ENCODE data around the gene EGFL8. TPM values are rescaled to one million over a fixed set of nuclear protein-coding genes. Genes with fewer than 3 reads are reported as not detected.
A peak's percentile ranks its signal among the peaks of the same experiment; 100 is the strongest.

EGFL8 gene
- total RNA-seq, 1 experiment from 2014 or later = 18.8 TPM

DNA sequence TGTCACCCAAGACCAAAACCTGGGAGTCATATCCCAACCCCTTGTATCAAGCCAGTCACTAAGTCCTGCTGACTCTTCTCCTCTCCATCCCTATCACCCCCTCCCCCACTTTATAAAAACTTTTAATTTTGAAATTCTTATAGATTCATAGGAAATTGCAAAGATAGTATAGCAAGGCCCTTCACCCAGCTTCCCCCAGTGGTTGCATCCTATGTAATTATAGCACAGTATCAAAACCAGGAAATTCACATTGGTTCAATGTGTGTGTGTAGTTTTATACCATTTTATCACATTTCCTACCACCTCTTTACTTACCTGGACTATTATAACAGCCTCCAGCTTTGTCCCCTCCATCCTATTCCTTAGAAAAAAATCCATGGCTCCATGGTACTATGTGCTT, 6.3 kb upstream of the EGFL8 start:
- intact Hi-C loops (cut with micrococcal nuclease; ENCODE audit: unreplicated experiment) = no loop called here
- Mint-ChIP-seq H3K4me1 (ENCODE audit: low read depth, unreplicated experiment) (peaks cover 17% of the 10 kb centered on the region), H3K27me3 (ENCODE audit: unreplicated experiment) (no peaks in the 10 kb centered on the region), H3K27ac (ENCODE audit: unreplicated experiment) (no peak overlapping the region), H3K9me3 (ENCODE audit: low read depth, unreplicated experiment) (no peaks in the 10 kb centered on the region), H3K4me3 (ENCODE audit: low read depth, unreplicated experiment) (no peak overlapping the region), H3K36me3 (ENCODE audit: insufficient read depth, unreplicated experiment) (peaks cover 30% of the 10 kb centered on the region)
- BruUV-seq (replicated peaks) = no TSS peak
- DNase-seq = no peak
- CTCF ChIA-PET = interaction anchor here (0.7 kb wide), 1 partner anchor 795 kb away, joined by 3 read pairs; the partner anchor contains the start of gene HLA-DMA
- no peak for TF ChIP-seq CTCF (IDR thresholded peaks at IDR 0.05; ENCODE audit: unreplicated experiment)

GRCh38 chr6:32163559-32164258, 686 bp upstream of the EGFL8 start:
- no peak overlapping the region for H3K27ac Mint-ChIP-seq (ENCODE audit: unreplicated experiment)
- BruUV-seq (replicated peaks) = no TSS peak
- H3K9me3 Mint-ChIP-seq (ENCODE audit: low read depth, unreplicated experiment) = no peaks in the 10 kb centered on the region
- no peak for TF ChIP-seq CTCF (IDR thresholded peaks at IDR 0.05; ENCODE audit: unreplicated experiment)
- no peaks in the 10 kb centered on the region for H3K4me1 Mint-ChIP-seq (ENCODE audit: low read depth, unreplicated experiment)
- CTCF ChIA-PET = no interaction called here
- H3K4me3 Mint-ChIP-seq (ENCODE audit: low read depth, unreplicated experiment) = no peak overlapping the region
- no peaks in the 10 kb centered on the region for H3K27me3 Mint-ChIP-seq (ENCODE audit: unreplicated experiment)
- DNase-seq = no peak
- intact Hi-C loops (cut with micrococcal nuclease; ENCODE audit: unreplicated experiment) = no loop called here
- H3K36me3 Mint-ChIP-seq (ENCODE audit: insufficient read depth, unreplicated experiment) = peaks cover 30% of the 10 kb centered on the region

DNA sequence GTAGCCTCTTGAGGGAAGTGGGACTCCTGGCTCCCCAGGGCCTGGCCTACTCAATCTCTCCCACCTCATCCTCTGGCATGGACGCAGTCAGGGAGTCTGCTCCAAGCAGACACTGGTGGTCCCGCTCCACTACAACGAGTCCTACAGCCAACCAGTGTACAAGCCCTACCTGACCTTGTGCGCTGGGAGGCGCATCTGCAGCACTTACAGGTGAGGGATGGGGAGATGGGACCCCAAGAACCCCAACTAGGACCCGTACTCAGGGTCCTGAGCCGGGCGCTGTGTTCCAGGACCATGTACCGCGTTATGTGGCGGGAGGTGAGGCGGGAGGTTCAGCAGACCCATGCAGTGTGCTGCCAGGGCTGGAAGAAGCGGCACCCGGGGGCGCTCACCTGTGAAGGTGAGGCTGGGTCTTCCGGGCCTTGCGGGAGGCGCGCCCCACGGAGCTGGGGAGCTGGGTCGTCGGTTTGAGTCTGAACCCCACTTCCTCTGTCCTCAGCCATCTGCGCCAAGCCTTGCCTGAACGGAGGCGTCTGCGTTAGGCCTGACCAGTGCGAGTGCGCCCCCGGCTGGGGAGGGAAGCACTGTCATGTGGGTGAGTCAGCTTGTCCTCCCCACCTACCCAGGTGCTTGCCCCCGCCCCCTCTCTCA, 2.1 kb downstream of the EGFL8 start:
- peak; percentile 18 for TF ChIP-seq CTCF (IDR thresholded peaks at IDR 0.05; ENCODE audit: unreplicated experiment)
- H3K9me3 Mint-ChIP-seq (ENCODE audit: low read depth, unreplicated experiment) = no peaks in the 10 kb centered on the region
- DNase-seq = no peak
- H3K27me3 Mint-ChIP-seq (ENCODE audit: unreplicated experiment) = no peaks in the 10 kb centered on the region
- peaks cover 44% of the 10 kb centered on the region for H3K36me3 Mint-ChIP-seq (ENCODE audit: insufficient read depth, unreplicated experiment)
- CTCF ChIA-PET = no interaction called here
- no TSS peak for BruUV-seq (replicated peaks)
- intact Hi-C loops (cut with micrococcal nuclease; ENCODE audit: unreplicated experiment) = no loop called here
- no peak overlapping the region for H3K4me3 Mint-ChIP-seq (ENCODE audit: low read depth, unreplicated experiment)
- no peaks in the 10 kb centered on the region for H3K4me1 Mint-ChIP-seq (ENCODE audit: low read depth, unreplicated experiment)
- no peak overlapping the region for H3K27ac Mint-ChIP-seq (ENCODE audit: unreplicated experiment)

GRCh38 chr6:32167154-32167760, 2.9 kb downstream of the EGFL8 start:
- BruUV-seq (replicated peaks) = no TSS peak
- H3K36me3 Mint-ChIP-seq (ENCODE audit: insufficient read depth, unreplicated experiment) = peaks cover 44% of the 10 kb centered on the region
- CTCF ChIA-PET = interaction anchor here (0.7 kb wide), 1 partner anchor 337 kb away, joined by 3 read pairs; no protein-coding TSS in a partner anchor

More at GRCh38 chr6:32167154-32167760, 2.9 kb downstream of the EGFL8 start:
- TF ChIP-seq CTCF (IDR thresholded peaks at IDR 0.05; ENCODE audit: unreplicated experiment) = peak; percentile 5
- Mint-ChIP-seq H3K9me3 (ENCODE audit: low read depth, unreplicated experiment) (no peaks in the 10 kb centered on the region), H3K4me3 (ENCODE audit: low read depth, unreplicated experiment) (no peak overlapping the region), H3K4me1 (ENCODE audit: low read depth, unreplicated experiment) (no peaks in the 10 kb centered on the region), H3K27ac (ENCODE audit: unreplicated experiment) (no peak overlapping the region), H3K27me3 (ENCODE audit: unreplicated experiment) (no peaks in the 10 kb centered on the region)
- intact Hi-C loops (cut with micrococcal nuclease; ENCODE audit: unreplicated experiment) = no loop called here
- DNase-seq = no peak
